SK-N-SH (cell line): Measurements from ENCODE around the gene ADAMTS7. TPM values are rescaled to one million over a fixed set of nuclear protein-coding genes. Genes with fewer than 3 reads are reported as not detected.
"Not testable (repeated sequence)": the region's sequence is repeated elsewhere in the genome, so short reads cannot be mapped to it uniquely, and the experiment has no call there.

Experiments used
- CTCF ChIA-PET: fragments of 300-600, 350-600 bp; formaldehyde crosslinking; extraction: SDS; loops from one replicate; lab custom pipeline; 2021; lab: Yijun Ruan, JAX
- POLR2A ChIA-PET: fragments of 350-600 bp; sonication (Branson Sonifier 250); formaldehyde crosslinking; extraction: SDS; loops from one replicate; lab custom pipeline; 2020; ENCODE audit warnings: antibody characterized with exemption, inconsistent platforms; lab: Yijun Ruan, JAX
- DNase-seq: peaks from one replicate; pipeline ENCODE4 v3.0.0; 2012
- H2AFZ ChIP-seq: fragments of 200-600 bp; sonication (generic); 2 replicates; pipeline ENCODE4 v1.8.1; 2016; ENCODE audit warnings: antibody characterized with exemption, mild to moderate bottlenecking, low read depth
- H3F3A ChIP-seq: fragments of 200-600 bp; sonication (generic); replicated peaks from 2 replicates; pipeline ENCODE3; 2016; ENCODE audit warnings: antibody characterized with exemption, mild to moderate bottlenecking; ENCODE audit not compliant: insufficient read depth
- H3K27ac ChIP-seq, 2 experiments: fragments of 200-500 bp in 1 of 2; fragments of 200-600 bp in 1 of 2; sonication (Bioruptor generic) in 1 of 2; sonication (generic), shearing (Covaris generic) in 1 of 2; 2 replicates each; pipeline versions ENCODE4 v1.5.1 to v1.6.1; 2014 to 2016; ENCODE audit warnings: low read depth in 2 of 2, inconsistent platforms in 1 of 2, low read length in 1 of 2, mild to moderate bottlenecking in 1 of 2, mixed read lengths in 1 of 2
- H3K27me3 ChIP-seq: fragments of 200-600 bp; sonication (generic), shearing (Covaris generic); 2 replicates; pipeline ENCODE4 v1.6.1; 2016; ENCODE audit warnings: mixed run types; ENCODE audit not compliant: insufficient read depth
- H3K36me3 ChIP-seq, 2 experiments: fragments of 200-500 bp in 1 of 2; fragments of 200-600 bp in 1 of 2; sonication (Bioruptor generic) in 1 of 2; sonication (generic) in 1 of 2; replicated peaks in 1 of 2; 2 replicates each; pipeline versions ENCODE3 to v1.5.1; 2014 to 2016; ENCODE audit warnings: low read length in 1 of 2, mild to moderate bottlenecking in 1 of 2; ENCODE audit not compliant: insufficient read depth in 2 of 2, control insufficient read depth in 1 of 2
- H3K4me1 ChIP-seq, 2 experiments: fragments of 200-500 bp in 1 of 2; fragments of 200-600 bp in 1 of 2; sonication (Bioruptor generic) in 1 of 2; sonication (generic), shearing (Covaris generic) in 1 of 2; 2 replicates each; pipeline versions ENCODE4 v1.5.1 to v1.6.1; 2014 to 2016; ENCODE audit warnings: low read depth in 1 of 2, low read length in 1 of 2, mixed run types in 1 of 2; ENCODE audit not compliant: insufficient read depth in 2 of 2, control insufficient read depth in 1 of 2
- H3K4me2 ChIP-seq: fragments of 200-600 bp; sonication (generic), shearing (Covaris generic); 2 replicates; pipeline ENCODE4 v1.6.1; 2017; ENCODE audit warnings: mixed run types
- H3K4me3 ChIP-seq, 2 experiments: fragments of 200-500 bp in 1 of 2; fragments of 200-600 bp in 1 of 2; sonication (Bioruptor generic) in 1 of 2; sonication (generic), shearing (Covaris generic) in 1 of 2; 2 replicates each; pipeline versions ENCODE4 v1.5.1 to v1.8.1; 2014 to 2016; ENCODE audit warnings: low read depth in 2 of 2, inconsistent platforms in 1 of 2, low read length in 1 of 2, mild to moderate bottlenecking in 1 of 2, mixed read lengths in 1 of 2, moderate library complexity in 1 of 2
- H3K79me2 ChIP-seq: fragments of 200-600 bp; sonication (generic); 2 replicates; pipeline ENCODE4 v1.8.1; 2017; ENCODE audit warnings: mild to moderate bottlenecking; ENCODE audit not compliant: insufficient read depth
- H3K9ac ChIP-seq: fragments of 200-600 bp; sonication (generic); 2 replicates; pipeline ENCODE4 v1.6.1; 2017; ENCODE audit warnings: mixed run types
- H3K9me2 ChIP-seq: fragments of 200-600 bp; sonication (generic); 2 replicates; pipeline ENCODE4 v1.6.1; 2017; ENCODE audit warnings: mixed run types
- H3K9me3 ChIP-seq: fragments of 200-600 bp; sonication (generic); 2 replicates; pipeline ENCODE4 v1.6.1; 2017; ENCODE audit warnings: mixed run types, mild to moderate bottlenecking, moderate library complexity
- H4K20me1 ChIP-seq: fragments of 200-600 bp; sonication (generic); 2 replicates; pipeline ENCODE4 v1.6.1; 2017; ENCODE audit warnings: mild to moderate bottlenecking, mixed run types; ENCODE audit not compliant: insufficient read depth
- MXI1 ChIP-seq: IDR thresholded peaks from 2 replicates; pipeline ENCODE4 v1.6.1; 2012; ENCODE audit warnings: mild to moderate bottlenecking, low read depth, low read length, improper control_type of control experiment
- WGBS: methylation state at CpG from one replicate; pipeline ENCODE4 v1.1.6; 2017; ENCODE audit warnings: low lambda C conversion rate; 5-methylcytosine and 5-hydroxymethylcytosine counted together
- polyA plus RNA-seq, 3 experiments: library from polyadenylated mRNA; depleted of rRNA; stranded (reverse); fragments of >200 nt; gene quantifications; 2 replicates each; pipeline ENCODE4 v1.2.3, GENCODE V29; 2012

The ADAMTS7 gene
- polyA plus RNA-seq, 1 of the 3 experiments (the other 2 are of a cell fraction) = 17.9 TPM

DNA sequence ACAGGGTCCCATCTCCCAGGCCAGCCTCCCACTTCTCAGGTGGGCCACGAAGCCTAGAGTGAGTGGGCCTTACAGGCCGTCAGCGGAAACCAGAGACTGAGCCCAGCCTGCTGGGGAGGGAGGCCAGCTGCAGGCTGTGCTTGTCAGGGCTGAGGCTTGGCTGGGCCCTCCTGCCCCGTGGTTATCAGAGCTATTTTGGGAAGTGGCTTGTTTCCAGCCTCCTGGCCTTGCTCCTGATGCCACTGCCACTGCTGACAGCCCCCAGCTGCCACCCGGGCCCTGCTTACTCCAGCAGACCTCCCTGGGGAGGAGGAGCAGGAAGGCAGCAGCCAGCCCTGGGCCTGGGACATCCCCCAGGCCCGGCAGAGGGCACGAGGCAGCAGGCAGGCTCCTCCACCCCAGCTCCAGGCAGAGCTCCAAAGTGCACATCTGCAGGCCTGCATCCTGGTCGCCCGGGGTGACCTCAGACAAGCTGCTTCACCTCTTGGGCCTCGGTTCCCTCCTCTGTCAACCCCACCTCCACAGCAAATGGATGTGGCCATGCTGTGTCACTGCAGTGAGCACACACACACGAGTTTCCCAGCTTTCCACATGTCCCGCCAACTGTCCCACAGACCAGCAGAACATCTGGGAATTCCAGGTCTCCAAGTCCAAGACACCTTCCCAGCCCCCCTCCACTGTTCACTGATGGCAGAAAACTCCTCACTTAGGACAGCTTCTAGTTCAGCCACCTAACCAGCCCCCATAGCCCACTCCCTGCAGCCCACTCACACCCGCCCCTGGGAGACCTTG lies 51.0 kb downstream of the ADAMTS7 start:
- not testable (repeated sequence) for H3K9ac ChIP-seq, H3K4me3 ChIP-seq, H3K27me3 ChIP-seq, H4K20me1 ChIP-seq, H3K4me2 ChIP-seq, H3K36me3 ChIP-seq, H3K9me3 ChIP-seq, H2AFZ ChIP-seq, H3F3A ChIP-seq, H3K79me2 ChIP-seq, DNase-seq, H3K9me2 ChIP-seq
- POLR2A ChIA-PET = interaction anchor here (0.9 to 1.0 kb wide), 2 partner anchors 51 to 89 kb away, joined by 3 to 7 read pairs; partner anchors contain the start of gene ADAMTS7
- CTCF ChIA-PET = interaction anchor here (0.9 to 1.8 kb wide), 4 partner anchors 47 to 113 kb away, joined by 3 to 7 read pairs (median 3); partner anchors contain the start of gene ADAMTS7
- Histone ChIP-seq H3K4me1 (peaks cover 0 to 80% of the 10 kb centered on the region in 2 experiments; a peak in 1 of 4 replicates), H3K27ac (peak overlapping the region in 1 of 2 experiments; percentile 90; a peak in 2 of 4 replicates)
- WGBS = 46% methylated on average over 3 of the region's 13 CpGs
- peak; percentile 49; the same call in 1 of the 2 replicates for TF ChIP-seq MXI1

GRCh38 chr15:78759361-78759998 lies 51.8 kb downstream of the ADAMTS7 start:
- H3K4me3 ChIP-seq, H3K4me2 ChIP-seq, H3K9ac ChIP-seq, H3K9me3 ChIP-seq, H3K79me2 ChIP-seq, H3K36me3 ChIP-seq, H3F3A ChIP-seq, DNase-seq, H4K20me1 ChIP-seq, H3K9me2 ChIP-seq, H3K27me3 ChIP-seq, H2AFZ ChIP-seq: not testable (repeated sequence)
- peak overlapping the region in 1 of 2 experiments; percentile 90; a peak in 2 of 4 replicates for H3K27ac ChIP-seq
- ChIA-PET CTCF (interaction anchor here (0.9 to 1.3 kb wide), 3 partner anchors 48 to 114 kb away, joined by 3 read pairs; no protein-coding TSS in a partner anchor), POLR2A (interaction anchor here (0.9 to 1.0 kb wide), 2 partner anchors 52 to 88 kb away, joined by 3 to 7 read pairs; partner anchors contain the start of gene ADAMTS7)
- H3K4me1 ChIP-seq = peaks cover 0 to 78% of the 10 kb centered on the region in 2 experiments; a peak in 1 of 4 replicates
- WGBS = 80% methylated on average over 26 of the region's 35 CpGs

GRCh38 chr15:78758486-78759200 lies 52.6 kb downstream of the ADAMTS7 start:
- H3K27ac ChIP-seq = peak overlapping the region in 1 of 2 experiments; percentile 90; a peak in 2 of 4 replicates
- H3K36me3 ChIP-seq, H4K20me1 ChIP-seq, H3K9me3 ChIP-seq, H3K27me3 ChIP-seq, H3K9me2 ChIP-seq, H3K79me2 ChIP-seq, H2AFZ ChIP-seq, H3K4me2 ChIP-seq, DNase-seq, H3K4me3 ChIP-seq, H3F3A ChIP-seq, POLR2A ChIA-PET, H3K9ac ChIP-seq: not testable (repeated sequence)
- H3K4me1 ChIP-seq = peaks cover 0 to 78% of the 10 kb centered on the region in 2 experiments; a peak in 2 of 4 replicates
- 92% methylated on average over 9 of the region's 11 CpGs for WGBS
- CTCF ChIA-PET = interaction anchor here (1.1 to 4.6 kb wide), 3 partner anchors 49 to 115 kb away, joined by 3 to 39 read pairs (median 3); partner anchors contain the start of gene ADAMTS7

- Histone ChIP-seq H3K27ac (peak overlapping the region in 1 of 2 experiments; percentile 90; a peak in 2 of 4 replicates), H3K4me1 (peaks cover 0 to 79% of the 10 kb centered on the region in 2 experiments; a peak in 2 of 4 replicates)
- H3K4me2 ChIP-seq, H3K9me2 ChIP-seq, H3K36me3 ChIP-seq, H3K9ac ChIP-seq, POLR2A ChIA-PET, H4K20me1 ChIP-seq, H3F3A ChIP-seq, H3K4me3 ChIP-seq, H3K79me2 ChIP-seq, H2AFZ ChIP-seq, H3K27me3 ChIP-seq, H3K9me3 ChIP-seq, DNase-seq: not testable (repeated sequence)
- CTCF ChIA-PET = interaction anchor here (4.6 kb wide), 1 partner anchor 53 kb away, joined by 39 read pairs; the partner anchor contains the start of gene ADAMTS7
- 98% methylated on average over 6 of the region's 8 CpGs for WGBS
Observed at GRCh38 chr15:78758084-78758483, 53.2 kb downstream of the ADAMTS7 start.
